IMR-90 (cell line): Measurements from ENCODE around the gene SNRPD3. TPM values are rescaled to one million over a fixed set of nuclear protein-coding genes. Genes with fewer than 3 reads are reported as not detected.

Source experiments
- ATAC-seq: fragments of 200-7000 bp; cut with Tn5 transposase; 2 replicates; pipeline ENCODE4 v1.9.1; 2020; ENCODE audit warnings: low read depth, mild to moderate bottlenecking, moderate library complexity
- BruUV-seq: library from RNA; stranded (reverse); fragments of 400-500 nt; replicated peaks from 2 replicates; lab custom pipeline; 2021; lab: Mats Ljungman, UMichigan
- CTCF ChIA-PET: fragments of 300-600 bp; formaldehyde crosslinking; extraction: SDS; loops from one replicate; lab custom pipeline; 2021; ENCODE audit warnings: antibody characterized with exemption; lab: Yijun Ruan, JAX
- POLR2A ChIA-PET: fragments of 300-600 bp; sonication (Branson Sonifier 250); formaldehyde crosslinking; loops from one replicate; lab custom pipeline; 2022; ENCODE audit warnings: antibody characterized with exemption; ENCODE audit not compliant: unreplicated experiment; lab: Charles Lee
- DNase-seq: peaks from one replicate; pipeline ENCODE4 v3.0.0; 2013
- H2AFZ ChIP-seq: replicated peaks from 2 replicates; pipeline ENCODE3; 2013; ENCODE audit warnings: low read length, mild to moderate bottlenecking; ENCODE audit not compliant: poor library complexity
- H2AK5ac ChIP-seq: 2 replicates; pipeline ENCODE4 v1.6.1; 2013; ENCODE audit warnings: low read depth, low read length, inconsistent platforms
- H2AK9ac ChIP-seq: replicated peaks from 2 replicates; pipeline ENCODE3; 2013; ENCODE audit warnings: mild to moderate bottlenecking, low read depth, low read length, moderate library complexity; ENCODE audit not compliant: poor library complexity
- H2BK120ac ChIP-seq: 2 replicates; pipeline ENCODE4 v1.6.1; 2013; ENCODE audit warnings: low read depth, low read length, inconsistent platforms
- H2BK15ac ChIP-seq: 3 replicates; pipeline ENCODE4 v1.6.1; 2013; ENCODE audit warnings: low read depth, low read length, inconsistent platforms
- H2BK20ac ChIP-seq: 2 replicates; pipeline ENCODE4 v1.6.1; 2013; ENCODE audit warnings: low read depth, mild to moderate bottlenecking, inconsistent platforms, low read length, moderate library complexity
- H2BK5ac ChIP-seq: 2 replicates; pipeline ENCODE4 v1.6.1; 2013; ENCODE audit warnings: mild to moderate bottlenecking, low read depth, low read length, inconsistent platforms; ENCODE audit not compliant: poor library complexity, severe bottlenecking
- H3K14ac ChIP-seq: replicated peaks from 2 replicates; pipeline ENCODE4 v1.6.1; 2013; ENCODE audit warnings: low read depth, low read length, inconsistent platforms
- H3K18ac ChIP-seq: 2 replicates; pipeline ENCODE4 v1.6.1; 2013; ENCODE audit warnings: low read depth, low read length, control low read depth
- H3K23ac ChIP-seq: 2 replicates; pipeline ENCODE4 v1.6.1; 2013; ENCODE audit warnings: low read depth, low read length, inconsistent platforms
- H3K27ac ChIP-seq: 2 replicates; pipeline ENCODE4 v1.5.1; 2013; ENCODE audit warnings: mild to moderate bottlenecking, control low read depth, low read length; ENCODE audit not compliant: insufficient read depth
- H3K27me3 ChIP-seq: 2 replicates; pipeline ENCODE4 v1.6.1; 2013; ENCODE audit warnings: low read length; ENCODE audit not compliant: control insufficient read depth, insufficient read depth
- H3K36me3 ChIP-seq: 2 replicates; pipeline ENCODE4 v1.6.1; 2013; ENCODE audit warnings: low read length, mixed read lengths; ENCODE audit not compliant: control insufficient read depth, insufficient read depth
- H3K4ac ChIP-seq: 2 replicates; pipeline ENCODE4 v1.6.1; 2013; ENCODE audit warnings: low read depth, low read length, inconsistent platforms
- H3K4me1 ChIP-seq: 2 replicates; pipeline ENCODE4 v1.6.1; 2013; ENCODE audit warnings: low read length, mixed read lengths; ENCODE audit not compliant: control insufficient read depth, insufficient read depth
- H3K4me2 ChIP-seq: 2 replicates; pipeline ENCODE4 v1.6.1; 2013; ENCODE audit warnings: low read depth, mild to moderate bottlenecking, control low read depth, low read length, moderate library complexity
- H3K4me3 ChIP-seq: 2 replicates; pipeline ENCODE4 v1.5.1; 2013; ENCODE audit warnings: low read depth, mild to moderate bottlenecking, control low read depth, low read length, moderate library complexity; ENCODE audit not compliant: insufficient read depth
- H3K56ac ChIP-seq: 2 replicates; pipeline ENCODE4 v1.6.1; 2013; ENCODE audit warnings: low read length, inconsistent platforms; ENCODE audit not compliant: insufficient read depth; ENCODE audit errors: extremely low read depth
- H3K79me1 ChIP-seq, 2 experiments: 2 replicates each; pipeline ENCODE4 v1.6.1; 2013; ENCODE audit warnings: low read length in 2 of 2, inconsistent platforms in 1 of 2, low read depth in 1 of 2
- H3K9ac ChIP-seq: 2 replicates; pipeline ENCODE4 v1.6.1; 2013; ENCODE audit warnings: low read depth, low read length, control low read depth
- H3K9me1 ChIP-seq: 2 replicates; pipeline ENCODE4 v1.6.1; 2013; ENCODE audit warnings: low read length, inconsistent platforms; ENCODE audit not compliant: insufficient read depth
- H3K9me3 ChIP-seq: 2 replicates; pipeline ENCODE4 v1.6.1; 2013; ENCODE audit warnings: low read length; ENCODE audit not compliant: control insufficient read depth, insufficient read depth
- H4K20me1 ChIP-seq: 2 replicates; pipeline ENCODE4 v1.6.1; 2013; ENCODE audit warnings: low read length, inconsistent platforms; ENCODE audit not compliant: insufficient read depth
- H4K5ac ChIP-seq: 2 replicates; pipeline ENCODE4 v1.6.1; 2013; ENCODE audit warnings: mild to moderate bottlenecking, low read depth, low read length, control low read depth
- H4K8ac ChIP-seq, 2 experiments: 2 replicates each; pipeline ENCODE4 v1.6.1; 2013; ENCODE audit warnings: low read depth in 2 of 2, low read length in 2 of 2, control low read depth in 1 of 2, inconsistent platforms in 1 of 2
- H4K91ac ChIP-seq: 2 replicates; pipeline ENCODE4 v1.6.1; 2013; ENCODE audit warnings: low read depth, low read length, inconsistent platforms; ENCODE audit not compliant: insufficient read depth
- BHLHE40 ChIP-seq: fragments of 150-350 bp; IDR thresholded peaks from 2 replicates; pipeline ENCODE4 v1.6.1; 2016; ENCODE audit warnings: mild to moderate bottlenecking, low read depth, low read length
- CEBPB ChIP-seq: IDR thresholded peaks from 2 replicates; pipeline ENCODE4 v1.6.1; 2012; ENCODE audit warnings: low read depth, low read length, improper control_type of control experiment
- MAFK ChIP-seq: IDR thresholded peaks from 2 replicates; pipeline ENCODE4 v1.6.1; 2012; ENCODE audit warnings: low read depth, low read length, improper control_type of control experiment
- MXI1 ChIP-seq: IDR thresholded peaks from 2 replicates; pipeline ENCODE4 v1.6.1; 2012; ENCODE audit warnings: low read depth, mild to moderate bottlenecking, low read length, moderate library complexity, borderline replicate concordance
- NFE2L2 ChIP-seq: fragments of 150-350 bp; IDR thresholded peaks from 2 replicates; pipeline ENCODE4 v1.6.1; 2016; ENCODE audit warnings: low read depth, mild to moderate bottlenecking, low read length
- RAD21 ChIP-seq: IDR thresholded peaks from 2 replicates; pipeline ENCODE4 v1.6.1; 2012; ENCODE audit warnings: low read length, improper control_type of control experiment
- RCOR1 ChIP-seq: IDR thresholded peaks from 2 replicates; pipeline ENCODE4 v1.6.1; 2012; ENCODE audit warnings: mild to moderate bottlenecking, low read length, improper control_type of control experiment; ENCODE audit not compliant: insufficient replicate concordance
- WGBS, 2 experiments: methylation state at CpG; one replicate each; pipeline versions ENCODE4 v1.1.5 to v1.1.7; 2013; ENCODE audit warnings: missing lambda C conversion rate in 2 of 2; ENCODE audit not compliant: insufficient read length in 1 of 2; ENCODE audit errors: extremely low coverage in 2 of 2; 5-methylcytosine and 5-hydroxymethylcytosine counted together
- dilution Hi-C: fragments of 300-500 bp; cut with HindIII; formaldehyde crosslinking; loops from one replicate; pipeline ENCODE4 v1.14.3; 2018; ENCODE audit warnings: low sequenced_read_pairs; ENCODE audit not compliant: unreplicated experiment
- in situ Hi-C: fragments of 300-500 bp; cut with MboI; formaldehyde crosslinking; loops from 3 replicates; pipeline ENCODE4 v1.14.3; 2019; ENCODE audit warnings: low sequenced_read_pairs, inconsistent platforms, mixed read lengths
- intact Hi-C: fragments of 100-400 bp; cut with micrococcal nuclease; formaldehyde crosslinking; loops from 2 replicates; pipeline ENCODE4 v1.10.0; 2022
- polyA plus RNA-seq, 3 experiments: library from polyadenylated mRNA; depleted of rRNA; stranded (reverse); fragments of >200 nt; gene quantifications; 2 replicates each; pipeline ENCODE4 v1.2.3, GENCODE V29; 2012; ENCODE audit warnings: low replicate concordance in 1 of 3
- total RNA-seq: library from RNA; depleted of rRNA; stranded (reverse); fragments of >200 nt; gene quantifications from 2 replicates; pipeline ENCODE4 v1.2.3, GENCODE V29; 2012
- TF ChIP-seq, protein P1 (sequence below): conservative IDR thresholded peaks from 2 replicates; pipeline ENCODE4 v1.5.1; 2012; ENCODE audit warnings: mild to moderate bottlenecking, low read depth, low read length, improper control_type of control experiment
- TF ChIP-seq, protein P2 (sequence below): fragments of 150-350 bp; IDR thresholded peaks from 2 replicates; pipeline ENCODE4 v1.6.1; 2017; ENCODE audit warnings: mild to moderate bottlenecking, antibody characterized with exemption, low read length, low read depth

SNRPD3 gene
- total and polyA plus RNA-seq, 2 of the 4 experiments (the other 2 are of a cell fraction) = 158 to 283 TPM

DNA sequence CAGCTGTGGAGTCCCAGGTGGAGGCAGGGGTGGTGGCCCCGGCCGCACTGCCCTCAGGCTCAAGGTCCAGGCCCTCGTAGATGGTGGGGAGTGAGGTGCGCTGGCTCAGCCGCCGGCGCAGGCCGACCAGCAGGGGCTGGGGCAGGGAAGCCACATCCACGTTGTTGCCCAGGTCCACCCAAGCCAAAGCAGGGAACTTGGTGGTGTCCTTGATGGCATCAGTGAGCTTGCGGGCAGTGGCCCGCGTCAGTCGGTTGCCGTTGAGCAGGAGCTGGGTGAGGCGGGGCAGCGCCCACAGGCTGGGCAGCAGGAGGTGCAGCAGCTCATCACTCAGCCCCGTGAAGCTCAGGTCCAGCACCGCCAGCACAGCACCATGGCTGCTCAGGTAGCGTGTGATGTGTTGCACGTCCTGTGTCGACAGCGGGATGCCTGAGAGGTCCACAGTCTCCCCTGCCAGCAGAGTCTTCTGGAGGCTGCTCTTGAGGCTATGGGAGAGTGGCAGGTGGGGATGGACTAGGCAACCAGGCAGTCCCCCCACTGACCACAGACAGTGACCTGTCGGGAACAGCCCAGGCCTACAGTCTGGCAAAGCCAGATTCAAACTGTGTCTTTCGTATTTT is 30.2 kb downstream of the SNRPD3 start:
- ChIA-PET POLR2A (no interaction called here), CTCF (no interaction called here)
- H3K79me1 ChIP-seq = no peaks in the 10 kb centered on the region
- no peak overlapping the region for H2BK20ac ChIP-seq
- no peak overlapping the region for H2AFZ ChIP-seq
- no peak overlapping the region for H3K9ac ChIP-seq
- H3K14ac ChIP-seq = no peak overlapping the region
- H4K91ac ChIP-seq = no peak overlapping the region
- no peak overlapping the region for H3K18ac ChIP-seq
- in situ Hi-C loops = no loop called here
- no peak overlapping the region for H3K27ac ChIP-seq
- intact Hi-C loops = no loop called here
- H4K8ac ChIP-seq = no peak overlapping the region
- peaks cover 13% of the 10 kb centered on the region for H3K9me1 ChIP-seq
- dilution Hi-C loops = no loop called here
- H4K5ac ChIP-seq = no peak overlapping the region
- no peak overlapping the region for H2AK9ac ChIP-seq
- no peak overlapping the region for H2BK5ac ChIP-seq
- no peak overlapping the region for H3K4me3 ChIP-seq
- no peak for TF ChIP-seq CEBPB
- no peak for TF ChIP-seq RAD21
- TF ChIP-seq, protein P1, sequence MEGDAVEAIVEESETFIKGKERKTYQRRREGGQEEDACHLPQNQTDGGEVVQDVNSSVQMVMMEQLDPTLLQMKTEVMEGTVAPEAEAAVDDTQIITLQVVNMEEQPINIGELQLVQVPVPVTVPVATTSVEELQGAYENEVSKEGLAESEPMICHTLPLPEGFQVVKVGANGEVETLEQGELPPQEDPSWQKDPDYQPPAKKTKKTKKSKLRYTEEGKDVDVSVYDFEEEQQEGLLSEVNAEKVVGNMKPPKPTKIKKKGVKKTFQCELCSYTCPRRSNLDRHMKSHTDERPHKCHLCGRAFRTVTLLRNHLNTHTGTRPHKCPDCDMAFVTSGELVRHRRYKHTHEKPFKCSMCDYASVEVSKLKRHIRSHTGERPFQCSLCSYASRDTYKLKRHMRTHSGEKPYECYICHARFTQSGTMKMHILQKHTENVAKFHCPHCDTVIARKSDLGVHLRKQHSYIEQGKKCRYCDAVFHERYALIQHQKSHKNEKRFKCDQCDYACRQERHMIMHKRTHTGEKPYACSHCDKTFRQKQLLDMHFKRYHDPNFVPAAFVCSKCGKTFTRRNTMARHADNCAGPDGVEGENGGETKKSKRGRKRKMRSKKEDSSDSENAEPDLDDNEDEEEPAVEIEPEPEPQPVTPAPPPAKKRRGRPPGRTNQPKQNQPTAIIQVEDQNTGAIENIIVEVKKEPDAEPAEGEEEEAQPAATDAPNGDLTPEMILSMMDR = no peak
- no peak for TF ChIP-seq NFE2L2
- TF ChIP-seq MXI1 = no peak
- TF ChIP-seq BHLHE40 = no peak
- no peak for TF ChIP-seq RCOR1
- TF ChIP-seq MAFK = no peak
- TF ChIP-seq, protein P2, sequence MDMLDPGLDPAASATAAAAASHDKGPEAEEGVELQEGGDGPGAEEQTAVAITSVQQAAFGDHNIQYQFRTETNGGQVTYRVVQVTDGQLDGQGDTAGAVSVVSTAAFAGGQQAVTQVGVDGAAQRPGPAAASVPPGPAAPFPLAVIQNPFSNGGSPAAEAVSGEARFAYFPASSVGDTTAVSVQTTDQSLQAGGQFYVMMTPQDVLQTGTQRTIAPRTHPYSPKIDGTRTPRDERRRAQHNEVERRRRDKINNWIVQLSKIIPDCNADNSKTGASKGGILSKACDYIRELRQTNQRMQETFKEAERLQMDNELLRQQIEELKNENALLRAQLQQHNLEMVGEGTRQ = no peak
- H3K56ac ChIP-seq = no peak overlapping the region
- no peaks in the 10 kb centered on the region for H3K9me3 ChIP-seq
- H3K4me1 ChIP-seq = peaks cover 14% of the 10 kb centered on the region; the same call in 1 of the 2 replicates
- no peak for ATAC-seq
- DNase-seq = no peak
- no peak overlapping the region for H2BK120ac ChIP-seq
- H4K20me1 ChIP-seq = no peaks in the 10 kb centered on the region
- no peak overlapping the region for H2AK5ac ChIP-seq
- 93% methylated on average over 11 of the region's 24 CpGs; no CpG with 5 or more reads in 1 of the 2 experiments for WGBS, 2 experiments
- no peak overlapping the region for H2BK15ac ChIP-seq
- no peak overlapping the region for H3K4ac ChIP-seq
- H3K4me2 ChIP-seq = no peak overlapping the region
- H3K27me3 ChIP-seq = no peaks in the 10 kb centered on the region
- no peak overlapping the region for H3K23ac ChIP-seq
- BruUV-seq = no TSS peak
- peaks cover 27% of the 10 kb centered on the region; the same call in 1 of the 2 replicates for H3K36me3 ChIP-seq
